ENCODE results near the gene SIX3. TPM values are rescaled to one million over a fixed set of nuclear protein-coding genes. Genes with fewer than 3 reads are reported as not detected.

The SIX3 gene
- total RNA-seq, 1 donor: not detected

DNA sequence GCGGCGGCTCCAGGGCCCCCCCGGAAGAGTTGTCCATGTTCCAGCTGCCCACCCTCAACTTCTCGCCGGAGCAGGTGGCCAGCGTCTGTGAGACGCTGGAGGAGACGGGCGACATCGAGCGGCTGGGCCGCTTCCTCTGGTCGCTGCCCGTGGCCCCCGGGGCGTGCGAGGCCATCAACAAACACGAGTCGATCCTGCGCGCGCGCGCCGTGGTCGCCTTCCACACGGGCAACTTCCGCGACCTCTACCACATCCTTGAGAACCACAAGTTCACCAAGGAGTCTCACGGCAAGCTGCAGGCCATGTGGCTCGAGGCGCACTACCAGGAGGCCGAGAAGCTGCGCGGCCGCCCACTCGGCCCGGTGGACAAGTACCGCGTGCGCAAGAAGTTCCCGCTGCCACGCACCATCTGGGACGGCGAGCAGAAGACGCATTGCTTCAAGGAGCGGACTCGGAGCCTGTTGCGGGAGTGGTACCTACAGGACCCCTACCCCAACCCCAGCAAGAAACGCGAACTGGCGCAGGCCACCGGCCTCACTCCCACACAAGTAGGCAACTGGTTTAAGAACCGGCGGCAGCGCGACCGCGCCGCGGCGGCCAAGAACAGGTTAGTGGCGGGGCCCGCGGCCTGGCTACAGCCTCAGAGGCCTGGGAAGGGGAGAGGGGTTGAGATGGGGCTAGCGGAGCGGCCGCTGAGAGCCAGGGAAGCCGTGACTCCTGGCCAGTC, 965 bp downstream of the SIX3 start:
- DNase-seq (ENCODE audit: low read depth in 2 of 3, low spot score in 2 of 3): no peak

DNA sequence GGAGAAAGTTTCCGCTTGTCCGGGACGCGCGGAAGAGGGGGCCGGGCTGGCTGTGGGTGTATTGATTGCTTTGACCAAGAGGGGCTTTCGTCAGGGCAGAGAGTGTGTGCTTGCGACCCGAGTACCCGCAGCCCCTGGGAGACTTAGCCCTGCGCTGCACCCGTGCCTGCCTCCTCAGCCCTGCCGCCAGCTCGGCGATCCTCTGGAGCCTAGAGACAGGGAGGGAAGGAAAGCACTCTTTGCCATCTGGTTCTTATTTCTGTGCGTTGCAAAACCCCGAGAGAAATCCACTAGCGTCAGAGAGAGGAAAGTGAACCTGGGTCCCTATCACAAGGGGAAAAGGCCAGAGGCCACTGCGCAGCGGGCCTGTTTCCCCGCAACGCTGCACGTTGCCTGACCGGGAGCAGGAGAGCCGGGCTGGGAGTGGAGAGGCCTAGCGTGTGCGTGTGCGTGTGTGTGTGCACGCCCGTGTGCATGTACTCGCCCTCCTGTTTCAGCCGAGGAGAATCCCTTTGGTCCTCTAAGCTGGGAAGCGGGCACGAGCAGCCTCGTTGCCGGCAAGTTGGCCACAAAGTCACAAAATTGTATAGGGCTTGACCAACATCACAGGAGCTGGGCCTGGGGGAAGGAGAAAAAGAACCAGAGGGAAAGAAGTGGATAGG, 1.7 kb downstream of the SIX3 start:
- DNase-seq (ENCODE audit: low read depth in 2 of 3, low spot score in 2 of 3): no peak

DNA sequence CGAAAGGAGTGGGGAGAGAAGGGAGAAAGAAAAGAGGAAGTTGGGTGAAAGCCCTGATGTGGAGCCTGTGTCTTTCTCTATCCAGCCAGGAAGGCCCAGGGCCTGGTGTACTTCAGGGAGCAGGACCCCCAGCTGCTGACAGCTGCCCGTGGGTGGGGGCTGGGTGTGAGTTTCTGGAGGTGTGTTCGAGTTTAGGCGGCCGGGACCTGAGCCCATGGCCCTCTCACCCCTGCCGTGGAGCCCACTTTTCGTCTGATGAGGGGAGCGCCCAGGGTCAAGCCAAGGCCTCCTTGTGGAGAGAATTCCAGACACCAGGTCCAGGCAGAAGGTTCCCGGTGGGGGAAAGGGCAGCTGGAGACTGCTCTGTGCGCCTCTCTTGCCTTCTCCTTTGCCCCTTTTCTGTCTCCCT, 2.2 kb downstream of the SIX3 start:
- DNase-seq (ENCODE audit: low read depth in 2 of 3, low spot score in 2 of 3): no peak

DNA sequence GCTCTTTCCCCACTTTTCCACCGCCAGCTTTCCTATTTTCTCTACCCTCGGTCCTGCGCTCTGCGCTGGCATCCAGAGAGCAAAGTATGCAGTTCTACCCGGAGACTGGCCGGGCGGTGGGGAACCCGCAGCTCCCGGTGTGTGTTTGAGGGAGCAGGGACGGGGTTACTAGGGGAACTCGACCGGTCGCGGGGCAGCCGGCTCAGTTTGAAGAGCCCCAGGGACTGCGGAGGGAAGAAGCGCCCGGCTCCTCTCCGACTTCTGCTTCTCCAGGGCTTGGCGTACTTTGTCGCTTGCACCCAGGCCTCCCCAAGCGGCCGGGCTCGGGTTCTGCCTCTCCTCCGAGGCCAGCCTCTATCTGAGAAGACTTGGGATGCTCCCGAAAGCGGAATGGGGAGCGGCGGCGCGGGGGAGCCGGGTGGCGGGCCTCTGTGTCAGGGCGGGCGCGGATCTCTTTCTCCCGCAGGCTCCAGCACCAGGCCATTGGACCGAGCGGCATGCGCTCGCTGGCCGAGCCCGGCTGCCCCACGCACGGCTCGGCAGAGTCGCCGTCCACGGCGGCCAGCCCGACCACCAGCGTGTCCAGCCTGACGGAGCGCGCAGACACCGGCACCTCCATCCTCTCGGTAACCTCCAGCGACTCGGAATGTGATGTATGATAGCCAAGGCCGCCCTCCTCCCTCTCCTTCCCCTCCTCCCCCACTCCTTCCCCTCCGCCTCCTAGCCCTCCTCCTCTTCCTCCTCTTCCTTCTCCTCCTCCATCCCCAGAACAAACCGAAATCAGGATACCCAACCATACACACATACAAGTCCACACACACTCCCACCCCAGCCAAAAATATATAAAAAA, 2.8 kb downstream of the SIX3 start:
- no peak for DNase-seq (ENCODE audit: low read depth in 2 of 3, low spot score in 2 of 3)

DNA sequence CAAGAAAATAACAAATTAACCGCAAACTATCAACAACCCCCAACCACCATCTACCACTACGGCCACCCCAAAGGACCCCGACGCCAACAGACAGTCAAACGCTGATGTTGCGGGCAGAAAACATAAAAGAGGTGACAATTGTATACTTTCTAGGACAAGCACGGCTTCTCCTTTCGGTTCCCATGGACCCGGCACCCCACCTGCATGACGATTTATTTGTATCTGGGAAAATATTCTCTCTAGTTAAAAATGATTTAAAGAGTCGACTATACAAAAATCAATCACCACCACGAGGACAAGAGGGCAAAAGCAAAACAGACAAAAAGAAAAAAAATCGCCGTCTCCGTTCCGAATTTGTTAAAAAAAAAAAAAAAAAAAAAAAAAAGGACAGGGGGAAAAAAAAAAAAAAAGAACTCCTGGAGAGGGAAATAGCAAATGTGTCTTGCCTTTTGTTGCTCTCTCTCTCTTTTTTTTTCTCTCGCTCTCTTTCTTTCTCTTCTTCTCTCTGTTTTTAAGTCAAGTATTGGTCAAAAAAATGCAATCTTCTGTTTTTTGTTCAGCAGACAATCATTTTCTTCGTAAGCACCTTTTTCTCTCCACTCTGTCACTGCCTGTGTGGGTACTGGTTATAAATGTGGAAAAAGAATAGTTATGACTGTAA, 3.6 kb downstream of the SIX3 start:
- no peak for DNase-seq (ENCODE audit: low read depth in 2 of 3, low spot score in 2 of 3)

DNA sequence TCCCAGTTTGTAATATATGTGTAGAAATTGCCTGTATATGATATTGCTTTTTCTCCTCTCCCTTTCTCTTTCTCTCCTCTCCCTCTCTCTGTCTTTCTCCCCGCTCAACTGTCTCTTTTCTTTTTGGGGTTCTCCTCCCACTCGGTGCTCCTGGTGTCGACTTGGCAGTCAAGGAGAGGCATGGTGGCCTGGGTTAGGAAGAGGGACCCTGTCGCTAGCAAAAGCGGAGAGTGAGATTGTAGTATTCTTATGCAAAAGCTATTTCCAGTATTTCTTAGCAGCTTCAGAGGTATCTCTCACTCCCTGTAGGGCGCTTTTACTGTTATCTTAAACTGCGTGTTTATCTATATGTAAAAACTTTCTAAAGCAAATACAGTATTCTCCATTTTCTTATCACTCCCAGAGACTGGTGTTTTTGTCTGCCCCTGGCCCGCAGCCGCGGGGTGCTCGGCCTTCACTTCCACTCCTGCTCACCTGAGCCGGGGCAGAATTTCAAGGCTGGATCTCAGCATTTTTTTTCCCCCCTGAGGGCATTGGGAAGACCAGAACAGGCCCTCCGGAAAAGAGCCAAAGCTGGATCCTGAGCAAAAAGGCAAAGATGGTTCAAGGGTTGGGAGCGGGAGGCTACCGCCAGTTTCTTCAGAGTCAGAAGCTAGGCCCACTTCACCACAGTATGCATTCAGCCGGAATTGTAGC, 4.3 kb downstream of the SIX3 start:
- no peak for DNase-seq (ENCODE audit: low read depth in 2 of 3, low spot score in 2 of 3)

DNA sequence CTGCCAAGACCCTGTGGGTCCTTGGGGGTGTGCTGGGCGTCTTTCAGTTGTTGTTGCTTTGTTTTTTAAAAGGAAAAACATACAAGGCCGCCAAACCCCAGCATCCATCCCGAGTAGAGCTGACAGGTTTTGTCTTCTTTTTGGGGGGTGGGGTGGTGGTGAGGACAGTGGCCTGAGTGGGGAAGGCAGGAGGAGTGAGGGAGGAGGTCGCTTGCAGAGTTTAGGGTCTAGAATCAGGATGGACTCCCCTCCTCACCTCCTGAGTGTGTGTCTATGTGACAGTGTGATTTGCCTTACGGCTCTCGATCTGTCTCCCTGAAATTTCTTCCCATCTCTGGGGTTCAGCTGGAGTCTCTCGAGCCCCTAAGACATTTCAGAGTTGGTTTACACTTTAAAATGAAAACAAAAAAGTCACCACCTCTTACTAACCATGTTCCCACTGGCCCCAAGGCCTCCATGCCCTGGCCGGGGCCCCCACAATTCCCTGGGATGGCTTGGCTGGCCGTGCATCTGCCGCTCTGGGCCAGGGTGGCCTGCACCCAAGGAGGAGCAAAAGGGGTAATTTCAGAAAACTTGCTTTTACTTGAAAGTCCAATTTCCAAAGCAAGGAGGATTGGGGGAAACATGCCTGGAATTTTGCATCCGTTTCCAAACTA, 5.0 kb downstream of the SIX3 start:
- no peak for DNase-seq (ENCODE audit: low read depth in 2 of 3, low spot score in 2 of 3)

DNA sequence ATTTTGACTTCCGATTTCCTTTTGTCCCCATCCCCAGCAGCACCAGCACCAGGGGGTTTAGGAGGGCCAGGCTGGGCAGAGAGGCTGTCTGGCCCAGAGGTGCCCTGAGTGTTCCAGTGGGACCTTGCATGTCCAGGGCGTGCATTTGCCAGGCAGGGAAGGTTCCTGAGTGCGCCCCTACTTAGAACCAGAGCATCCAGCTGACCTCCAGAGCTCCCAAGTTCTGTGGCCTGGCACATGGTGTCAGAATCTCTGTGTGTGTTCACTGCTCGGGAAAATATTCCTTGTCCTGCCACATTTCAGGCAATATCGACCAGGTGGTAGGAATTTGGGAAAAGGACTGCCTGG, 5.5 kb downstream of the SIX3 start:
- no peak for DNase-seq (ENCODE audit: low read depth in 2 of 3, low spot score in 2 of 3)

DNA sequence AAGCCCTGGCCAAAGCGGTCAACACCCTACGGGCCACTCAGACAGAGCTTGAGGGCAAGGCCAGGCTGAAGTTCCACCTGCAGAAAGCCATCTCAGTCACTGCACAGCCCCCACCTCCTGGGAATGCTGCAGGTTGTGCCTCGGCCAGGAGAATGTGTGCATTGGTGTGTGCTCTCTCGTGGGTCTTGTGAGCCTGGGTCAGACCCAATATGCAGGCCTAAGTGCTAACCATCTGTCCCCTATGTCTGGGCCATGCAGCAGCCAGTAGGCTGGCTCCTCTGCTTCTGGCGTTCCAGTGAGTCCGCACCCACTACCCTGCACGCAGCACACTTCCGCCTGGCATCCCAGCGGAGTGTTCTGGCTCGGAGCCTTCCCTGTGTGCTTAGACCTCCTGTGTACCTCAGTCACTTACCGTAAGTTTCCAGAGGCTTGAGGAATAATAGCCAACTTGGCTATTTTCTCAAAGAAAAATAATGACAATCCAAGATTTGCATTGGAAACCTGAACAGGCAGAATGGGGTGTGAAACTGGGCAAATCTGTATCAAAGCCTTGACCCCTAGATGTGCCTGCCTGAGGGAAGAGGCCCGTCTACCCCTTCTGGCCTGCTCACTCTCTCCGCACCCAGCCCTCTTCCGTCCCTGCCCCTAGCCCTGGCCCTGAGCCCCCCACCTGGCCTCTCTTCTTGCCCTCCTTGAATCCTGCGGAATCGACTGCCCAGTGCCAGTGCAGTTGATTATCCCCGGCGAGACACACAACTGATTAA, 7.2 kb downstream of the SIX3 start:
- DNase-seq (ENCODE audit: low read depth in 2 of 3, low spot score in 2 of 3): no peak

DNA sequence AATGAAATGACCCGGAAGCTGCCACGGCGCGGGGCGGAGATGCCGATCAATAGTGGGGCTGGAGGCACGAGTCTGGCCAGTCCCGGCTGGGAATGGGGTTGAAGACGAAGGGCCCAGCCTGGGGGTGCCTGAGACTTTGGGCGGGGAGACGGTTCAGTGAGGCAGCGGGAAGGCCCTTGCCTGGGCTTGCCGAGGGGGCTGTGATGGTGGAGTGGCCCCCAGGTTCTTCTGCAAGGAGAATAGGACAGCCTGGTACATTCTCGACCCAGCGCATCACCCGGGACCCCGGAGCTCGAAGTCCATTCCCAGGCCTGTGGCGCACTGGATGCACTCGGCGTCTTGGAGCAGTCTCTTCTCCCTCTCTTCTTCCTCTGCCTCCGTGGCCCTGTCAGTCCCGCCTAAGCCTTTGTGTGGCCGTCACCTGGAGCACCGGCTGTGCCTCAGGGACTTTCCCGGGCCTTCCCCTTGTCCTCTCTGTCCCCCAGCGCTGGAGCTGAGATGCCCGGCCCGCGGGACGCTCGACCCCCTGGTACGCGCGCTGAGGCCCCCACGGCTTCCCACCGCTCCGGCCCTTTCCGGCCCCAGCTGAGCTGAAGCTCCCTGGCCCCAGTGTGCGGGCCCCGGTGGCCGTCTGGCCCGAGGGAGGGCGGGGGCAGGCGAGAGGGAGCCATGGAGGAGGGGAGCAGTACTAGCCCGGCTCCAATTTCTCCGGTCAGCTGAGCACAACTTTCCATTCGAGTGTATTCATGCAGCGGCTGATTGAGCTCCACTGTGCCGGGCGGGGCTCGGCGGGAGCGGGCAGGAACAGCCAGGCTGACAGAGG, 8.0 kb downstream of the SIX3 start:
- no peak for DNase-seq (ENCODE audit: low read depth in 2 of 3, low spot score in 2 of 3)

DNA sequence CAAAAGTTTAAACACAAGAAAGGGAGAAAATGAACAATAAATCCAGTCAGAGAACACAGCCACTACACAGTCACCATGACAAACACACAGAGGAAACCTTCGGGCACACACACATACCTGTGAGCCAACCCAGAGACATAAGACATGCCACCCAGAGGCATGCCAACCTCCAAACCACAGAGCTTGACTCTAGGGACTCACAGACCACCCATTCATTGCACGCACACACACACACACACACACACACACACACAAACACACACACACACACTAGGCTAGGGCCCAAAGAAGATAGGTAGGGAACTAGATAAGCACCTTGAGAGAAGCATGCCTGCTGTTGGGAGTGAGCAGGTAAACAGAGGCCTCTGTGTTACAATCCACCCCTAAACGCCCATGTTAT, 9.1 kb downstream of the SIX3 start:
- no peak for DNase-seq (ENCODE audit: low read depth in 2 of 3, low spot score in 2 of 3)

DNA sequence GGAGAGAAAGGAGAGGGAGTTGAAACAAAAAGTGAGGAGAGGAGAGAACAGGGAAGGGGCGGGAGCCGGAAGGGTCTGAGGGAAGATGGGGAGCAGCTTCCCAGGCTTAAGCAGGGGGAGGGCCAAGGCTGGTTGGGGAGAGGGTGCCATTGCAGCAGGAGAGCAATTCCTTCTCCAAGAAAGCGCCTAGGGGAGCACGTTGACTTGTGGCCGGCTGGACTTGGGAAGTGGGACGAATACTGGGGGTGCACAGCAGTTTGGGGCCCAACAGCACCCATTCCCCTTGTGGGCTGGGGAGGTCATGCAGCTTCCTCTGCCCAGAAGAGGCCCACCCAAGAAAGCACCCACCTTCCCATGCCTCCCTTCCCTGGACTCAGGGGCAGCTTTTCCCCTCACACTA, 9.6 kb downstream of the SIX3 start:
- DNase-seq (ENCODE audit: low read depth in 2 of 3, low spot score in 2 of 3): no peak

DNA sequence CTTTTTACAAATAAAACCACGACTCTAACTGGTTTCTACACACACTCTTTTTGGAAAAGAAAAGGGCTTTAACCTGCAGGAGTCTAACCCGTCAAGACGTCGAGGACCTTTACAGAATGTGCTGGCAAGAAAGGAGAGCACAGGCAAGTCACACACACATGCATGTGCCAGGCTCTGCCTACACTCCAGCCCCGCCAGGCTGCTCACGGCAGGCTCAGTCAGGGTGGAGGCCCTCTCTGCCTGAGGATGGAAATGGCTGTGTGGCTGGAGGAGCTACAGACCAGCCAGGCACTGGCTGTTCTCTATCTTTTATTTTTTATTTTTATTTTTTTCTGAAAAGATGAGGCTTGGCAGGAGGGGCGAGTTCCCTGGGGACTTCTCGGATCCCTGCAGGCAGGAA, 10.2 kb downstream of the SIX3 start:
- no peak for DNase-seq (ENCODE audit: low read depth in 2 of 3, low spot score in 2 of 3)

DNA sequence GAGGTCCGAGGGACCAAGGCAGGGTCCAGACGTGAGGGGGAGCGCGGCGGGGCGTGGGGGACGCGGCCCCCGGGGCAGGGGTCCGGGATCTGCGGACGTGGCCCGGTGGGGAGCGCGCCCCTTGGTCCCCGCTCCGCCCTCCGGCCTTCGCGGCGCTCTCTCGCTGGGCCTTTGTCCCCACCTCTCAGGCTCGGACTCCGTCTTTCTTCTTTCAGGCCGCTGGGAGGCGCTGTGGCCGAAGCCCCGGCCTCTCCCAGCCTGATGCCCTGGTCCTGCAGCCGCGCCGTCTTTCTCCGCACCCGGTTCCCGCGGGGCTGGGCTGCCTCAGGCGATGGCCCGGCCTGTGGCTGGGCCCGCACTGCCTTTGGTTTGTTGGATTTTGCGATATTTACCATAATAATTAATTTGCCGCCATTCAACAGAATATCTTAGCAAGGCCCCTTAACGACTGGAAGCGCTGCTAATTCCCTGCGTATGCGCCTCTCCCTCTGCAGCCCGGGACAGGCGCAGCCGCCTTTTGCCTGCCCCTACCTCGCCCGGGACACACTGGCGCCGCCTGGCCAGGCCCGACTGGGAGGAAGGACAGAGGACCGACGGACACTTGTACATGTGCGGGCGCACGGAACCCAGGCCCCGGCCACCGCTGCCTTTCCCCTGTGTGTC, 10.8 kb downstream of the SIX3 start:
- peak in 2 of 3 donors; percentile 67 to 71 for DNase-seq (ENCODE audit: low read depth in 2 of 3, low spot score in 2 of 3)

DNA sequence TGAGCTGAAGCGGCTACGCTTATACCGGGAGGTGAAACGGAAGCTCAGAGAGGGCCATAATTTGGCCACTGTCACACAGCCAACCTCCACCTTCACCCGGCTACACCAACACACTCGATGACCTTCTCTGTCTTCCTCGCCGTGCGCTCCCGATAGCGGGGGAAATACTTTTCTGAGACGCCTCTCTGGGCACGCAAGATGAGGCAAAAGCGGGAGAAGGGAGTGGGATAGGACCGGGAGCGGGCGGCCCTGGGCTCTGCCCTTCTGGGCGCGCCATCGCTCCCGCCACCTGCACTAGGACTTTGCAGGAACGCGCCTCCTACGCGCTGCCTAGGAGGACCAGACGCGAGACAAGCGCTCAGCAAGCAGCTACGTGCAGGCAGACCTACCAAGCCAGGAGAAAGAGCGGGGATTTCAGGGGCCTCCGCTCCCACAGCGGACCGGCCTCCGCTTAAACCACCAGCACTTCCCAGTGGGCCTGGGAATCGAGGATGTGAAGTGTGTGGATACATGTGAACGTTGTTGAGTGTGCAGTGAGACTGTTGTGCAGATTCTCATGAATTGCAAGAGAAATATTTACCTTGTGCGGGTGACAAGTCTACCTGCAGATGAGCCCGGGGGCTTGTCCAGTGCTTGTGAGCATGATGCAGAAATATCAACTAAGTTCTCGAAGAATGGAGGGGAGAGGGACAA, 11.4 kb downstream of the SIX3 start:
- DNase-seq (ENCODE audit: low read depth in 2 of 3, low spot score in 2 of 3): no peak

DNA sequence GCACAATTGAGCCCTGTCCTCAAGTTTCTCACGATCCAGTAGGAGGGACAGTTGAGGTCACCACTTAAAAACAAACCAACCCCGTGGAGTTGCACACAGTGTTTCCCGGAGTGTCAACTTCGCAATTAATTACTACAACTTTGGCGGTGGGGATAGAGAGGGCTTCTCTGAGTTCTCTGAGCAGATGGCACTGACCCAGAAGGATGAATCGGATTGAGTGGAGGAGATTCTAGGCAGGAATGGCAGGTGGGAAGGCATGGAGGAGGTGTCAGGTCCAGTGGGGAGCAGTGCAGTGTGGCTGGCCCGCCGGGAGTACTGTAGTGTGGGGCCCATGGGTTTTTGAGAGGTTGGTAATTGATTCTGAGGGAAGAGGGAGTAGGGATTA, 12.0 kb downstream of the SIX3 start:
- no peak for DNase-seq (ENCODE audit: low read depth in 2 of 3, low spot score in 2 of 3)

DNA sequence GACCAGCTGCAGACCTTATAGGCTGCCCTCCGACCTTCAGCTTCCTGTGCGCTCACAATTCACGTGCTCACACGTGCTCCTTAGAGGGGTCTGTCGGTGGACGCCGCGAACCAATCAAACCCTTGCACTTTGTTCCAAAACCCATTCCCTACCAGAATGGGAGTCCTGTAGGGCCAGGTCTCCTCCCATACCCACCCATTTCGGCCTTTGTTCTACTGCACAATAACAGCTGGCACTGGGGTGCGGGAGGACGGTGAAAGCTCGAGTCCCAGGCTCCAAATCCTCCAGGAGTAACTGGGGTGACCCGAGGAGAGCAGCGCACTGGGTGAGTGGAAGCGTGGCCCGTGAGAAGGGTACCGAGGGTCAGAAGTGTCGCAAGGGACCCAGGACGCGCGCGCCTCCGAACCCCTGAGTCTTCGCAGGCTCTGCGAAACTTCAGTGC, 13.0 kb downstream of the SIX3 start:
- no peak for DNase-seq (ENCODE audit: low read depth in 2 of 3, low spot score in 2 of 3)

Measured in hematopoietic multipotent progenitor cell (in vitro differentiated cells).